ENCODE results near the gene LDB1. TPM values are rescaled to one million over a fixed set of nuclear protein-coding genes. Genes with fewer than 3 reads are reported as not detected.

The LDB1 gene
- total RNA-seq = 10 to 100 TPM; 40.3 to 51.0 TPM
- polyA plus RNA-seq (ENCODE audit: insufficient read length in 6 of 6) = 100 to 1,000 TPM; 151 to 178 (median 156) TPM
- long read RNA-seq, donor 1, transcript LDB1-202 (11 exons, 2,089 nt) = major isoform, 10 of 142 reads
- long read RNA-seq, donor 1, transcript LDB1-204 (6 exons, 762 nt) = minor isoform, 9 of 142 reads
- long read RNA-seq, donor 1, partial matches to known transcripts = 114 of 142 reads
- long read RNA-seq, donor 1, other reads (novel, unspliced or antisense) = 5 of 142 reads
- long read RNA-seq, donor 2, transcript LDB1-201 (11 exons, 2,285 nt) = minor isoform, 5 of 154 reads
- long read RNA-seq, donor 2, transcript LDB1-204 (6 exons, 762 nt) = major isoform, 6 of 154 reads
- long read RNA-seq, donor 2, partial matches to known transcripts = 127 of 154 reads
- long read RNA-seq, donor 2, other reads (novel, unspliced or antisense) = 11 of 154 reads
- long read RNA-seq, donor 3, transcript LDB1-202 (11 exons, 2,089 nt) = major isoform, 11 of 60 reads
- long read RNA-seq, donor 3, partial matches to known transcripts = 45 of 60 reads
- long read RNA-seq, donor 3, other reads (novel, unspliced or antisense) = 0 of 60 reads
- long read RNA-seq, donor 4, partial matches to known transcripts = 3 of 5 reads
- long read RNA-seq, donor 4, other reads (novel, unspliced or antisense) = 2 of 5 reads
- long read RNA-seq, donor 5, transcript LDB1-202 (11 exons, 2,089 nt) = major isoform, 6 of 68 reads
- long read RNA-seq, donor 5, partial matches to known transcripts = 59 of 68 reads
- long read RNA-seq, donor 5, other reads (novel, unspliced or antisense) = 0 of 68 reads
- long read RNA-seq, donor 6, transcript LDB1-204 (6 exons, 762 nt) = major isoform, 5 of 73 reads
- long read RNA-seq, donor 6, partial matches to known transcripts = 48 of 73 reads
- long read RNA-seq, donor 6, other reads (novel, unspliced or antisense) = 13 of 73 reads
- long read RNA-seq, donor 7, partial matches to known transcripts = 30 of 34 reads
- long read RNA-seq, donor 7, other reads (novel, unspliced or antisense) = 0 of 34 reads
- long read RNA-seq, donor 8, transcript LDB1-201 (11 exons, 2,285 nt) = minor isoform, 6 of 89 reads
- long read RNA-seq, donor 8, transcript LDB1-202 (11 exons, 2,089 nt) = major isoform, 15 of 89 reads
- long read RNA-seq, donor 8, partial matches to known transcripts = 59 of 89 reads
- long read RNA-seq, donor 8, other reads (novel, unspliced or antisense) = 6 of 89 reads
- long read RNA-seq, donor 9 = 0 reads
- long read RNA-seq, donor 10 = 0 reads
- long read RNA-seq, donor 11, transcript LDB1-202 (11 exons, 2,089 nt) = major isoform, 5 of 25 reads
- long read RNA-seq, donor 11, partial matches to known transcripts = 17 of 25 reads
- long read RNA-seq, donor 11, other reads (novel, unspliced or antisense) = 0 of 25 reads
- long read RNA-seq, donor 12, partial matches to known transcripts = 41 of 48 reads
- long read RNA-seq, donor 12, other reads (novel, unspliced or antisense) = 0 of 48 reads

GRCh38 chr10:102120142-102120990 lies at the start of gene LDB1:
Gene LDB1 (minus strand): TSS chr10:102120368. CDS start chr10:102120110, 258 bp downstream.
- no peak for TF ChIP-seq CTCF (IDR thresholded peaks at IDR 0.05)
- no peaks in the 10 kb centered on the region for H3K9me3 ChIP-seq
- intact Hi-C loops (cut with DNase I) = no loop called here
- H3K36me3 ChIP-seq = no peaks in the 10 kb centered on the region
- H3K27ac ChIP-seq = peak within 1 kb of the TSS; percentile 93 to 95
- peak; percentile 84 to 94 (median 90) for DNase-seq
- H3K4me1 ChIP-seq = peaks cover 47 to 53% of the 10 kb centered on the region in 2 donors
- no peaks in the 10 kb centered on the region for H3K27me3 ChIP-seq
- peak within 1 kb of the TSS; percentile 68 to 86 for H3K4me3 ChIP-seq
- ATAC-seq = peak; percentile 72

- no peak for DNase-seq
- Histone ChIP-seq H3K27me3 (no peaks in the 10 kb centered on the region), H3K4me1 (peaks cover 0 to 7% of the 10 kb centered on the region in 2 donors), H3K4me3 (no peak overlapping the region), H3K9me3 (no peaks in the 10 kb centered on the region), H3K36me3 (peaks cover 0 to 15% of the 10 kb centered on the region in 2 donors), H3K27ac (no peak overlapping the region)
- no peak for TF ChIP-seq CTCF (IDR thresholded peaks at IDR 0.05)
- intact Hi-C loops (cut with DNase I) = no loop called here
- ATAC-seq = no peak
Observed at GRCh38 chr10:102167861-102168260, 47.7 kb upstream of the LDB1 start.

GRCh38 chr10:102163342-102163989 lies 43.3 kb upstream of the LDB1 start:
- H3K4me1 ChIP-seq = no peaks in the 10 kb centered on the region
- H3K9me3 ChIP-seq = no peaks in the 10 kb centered on the region
- H3K27ac ChIP-seq = no peak overlapping the region
- ATAC-seq (no peak), DNase-seq (no peak)
- no peak overlapping the region for H3K4me3 ChIP-seq
- no peaks in the 10 kb centered on the region for H3K27me3 ChIP-seq
- H3K36me3 ChIP-seq = peaks cover 5 to 59% of the 10 kb centered on the region in 2 donors
- TF ChIP-seq CTCF (IDR thresholded peaks at IDR 0.05) = no peak
- intact Hi-C loops (cut with DNase I) = no loop called here

GRCh38 chr10:102159831-102160230 lies 39.7 kb upstream of the LDB1 start:
- TF ChIP-seq CTCF (IDR thresholded peaks at IDR 0.05) = no peak
- no peak overlapping the region for H3K27ac ChIP-seq
- H3K27me3 ChIP-seq = no peaks in the 10 kb centered on the region
- ATAC-seq (no peak), DNase-seq (no peak)
- H3K4me1 ChIP-seq = peaks cover 0 to 7% of the 10 kb centered on the region in 2 donors
- intact Hi-C loops (cut with DNase I) = loop anchor here in 1 of 2 donors (10.0 kb wide), 1 partner anchor 195 kb away; no protein-coding TSS in a partner anchor
- peaks cover 5 to 95% of the 10 kb centered on the region in 2 donors for H3K36me3 ChIP-seq
- H3K9me3 ChIP-seq = no peaks in the 10 kb centered on the region
- no peak overlapping the region for H3K4me3 ChIP-seq

All from left lung (tissue), 14 donors.